GM18909 (cell line): ENCODE data around the gene LILRB3.
"Not testable (repeated sequence)": the region's sequence is repeated elsewhere in the genome, so short reads cannot be mapped to it uniquely, and the experiment has no call there.

ENCODE experiments used
- ATAC-seq: cut with Tn5 transposase; IDR thresholded peaks from one replicate; pipeline ENCODE4 v1.9.1; 2021; ENCODE audit warnings: mild to moderate bottlenecking; ENCODE audit not compliant: unreplicated experiment, poor library complexity

LILRB3 gene

DNA sequence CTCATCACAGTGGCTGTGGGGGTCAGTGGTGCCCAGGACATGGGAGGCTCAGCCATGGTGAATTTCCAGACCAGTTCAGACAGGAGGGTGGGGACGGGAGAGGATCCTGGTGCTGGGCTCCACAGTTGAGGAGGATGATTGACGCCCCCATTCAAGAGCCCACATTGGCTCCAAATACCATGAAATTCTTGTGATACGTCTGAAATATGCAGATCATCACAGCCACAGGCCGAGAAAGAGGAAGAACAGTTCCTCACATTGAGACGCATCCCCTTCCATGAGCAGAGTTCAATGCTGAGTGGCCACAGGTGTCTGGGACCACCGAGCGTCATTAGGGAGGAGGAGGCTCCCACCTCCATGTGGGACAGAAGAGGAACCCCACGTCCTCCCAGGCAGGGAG, 21.0 kb upstream of the LILRB3 start:
- not testable (repeated sequence) for ATAC-seq

DNA sequence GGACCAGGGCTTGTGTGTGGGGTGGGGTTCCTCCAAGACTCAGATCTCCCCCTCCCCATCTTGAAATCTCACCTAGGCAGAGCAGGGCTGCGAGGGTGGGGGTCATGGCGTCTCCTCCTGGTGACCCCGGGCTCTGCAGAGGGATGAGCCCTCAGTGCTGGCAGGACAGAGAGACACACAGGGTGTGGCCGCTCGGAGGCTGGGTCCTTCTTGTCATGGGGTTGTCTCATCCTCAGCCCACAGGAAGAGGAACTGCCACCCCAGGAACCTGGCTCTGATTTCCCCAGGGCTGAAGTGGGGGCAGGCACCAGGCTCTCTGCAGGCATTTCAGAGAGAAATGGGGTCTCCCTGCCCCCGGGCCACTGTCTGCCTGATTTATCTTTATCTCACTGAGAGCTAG, 19.8 kb upstream of the LILRB3 start, which contains the start of gene LILRA6:
LILRA6 (minus strand) TSS at position 145 of the 400 bp plus-strand sequence.
- ATAC-seq: not testable (repeated sequence)

GRCh38 chr19:54242234-54242633, 19.4 kb upstream of the LILRB3 start:
- ATAC-seq: not testable (repeated sequence)

- ATAC-seq: not testable (repeated sequence)
Observed at GRCh38 chr19:54240372-54241336, 17.8 kb upstream of the LILRB3 start.

DNA sequence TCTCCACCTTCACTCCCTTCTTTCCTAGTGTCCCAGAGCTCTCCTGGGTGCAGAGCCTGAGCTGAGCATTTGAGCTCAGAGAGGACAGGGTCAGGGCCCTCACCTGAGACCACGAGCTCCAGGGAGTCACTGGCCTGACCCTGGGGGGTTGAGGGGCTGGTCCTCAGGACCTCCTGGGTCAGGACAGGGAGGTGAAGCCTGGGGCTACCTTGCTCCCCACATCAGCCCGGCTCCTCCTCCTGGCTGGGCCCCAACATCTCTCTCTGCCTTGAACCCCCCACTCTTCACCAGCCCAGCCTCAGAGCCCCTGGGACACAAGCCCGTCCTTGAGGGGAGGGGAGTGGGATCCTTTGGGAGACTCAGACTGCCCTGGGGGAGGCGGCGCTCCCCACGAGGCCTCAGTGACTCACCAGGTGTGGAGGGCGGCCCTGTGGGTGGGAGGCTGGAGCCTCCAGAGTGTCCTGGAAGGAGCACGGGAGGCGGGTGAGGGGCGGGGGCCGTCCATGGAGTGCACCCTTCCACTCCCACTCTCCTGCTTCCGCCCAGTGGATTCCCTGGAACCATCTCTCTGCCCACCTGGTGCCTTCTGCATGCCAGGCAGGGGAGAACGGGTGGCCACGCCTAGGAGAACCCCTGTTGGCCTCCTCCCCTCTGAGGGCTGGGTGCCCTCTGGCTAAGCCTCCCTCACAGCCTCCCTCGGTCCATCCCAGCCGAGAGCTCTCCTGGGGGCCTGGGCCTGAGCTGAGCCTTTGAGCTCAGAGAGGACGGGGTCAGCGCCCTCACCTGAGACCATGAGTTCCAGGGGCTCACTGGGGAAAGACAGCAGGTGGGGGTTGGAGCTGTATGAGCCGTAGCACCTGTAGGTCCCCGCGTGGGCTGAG, 16.9 kb upstream of the LILRB3 start:
- ATAC-seq: not testable (repeated sequence)

DNA sequence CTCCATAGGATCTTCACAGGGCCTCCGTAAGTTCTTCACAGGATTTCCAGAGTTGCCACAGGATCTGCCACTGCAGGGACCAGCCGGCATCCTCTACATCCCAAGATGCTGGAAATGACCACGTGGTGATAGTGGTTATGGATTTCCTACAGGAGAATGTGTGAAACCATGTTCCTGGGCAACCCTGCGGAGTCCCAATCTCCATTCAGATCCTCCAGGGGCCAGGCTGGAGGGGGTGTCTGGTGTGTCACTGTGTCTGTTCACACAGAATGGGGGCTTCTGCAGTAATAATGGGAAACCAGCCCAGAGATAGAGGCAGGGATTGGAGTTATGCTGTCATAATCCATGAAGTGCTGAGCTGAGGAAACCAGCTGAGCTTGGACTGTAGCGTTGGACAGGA, 11.1 kb upstream of the LILRB3 start:
- no peak for ATAC-seq

- ATAC-seq: no peak
Observed at GRCh38 chr19:54231077-54231931, 8.5 kb upstream of the LILRB3 start.

GRCh38 chr19:54230031-54230430, 7.2 kb upstream of the LILRB3 start:
- no peak for ATAC-seq

DNA sequence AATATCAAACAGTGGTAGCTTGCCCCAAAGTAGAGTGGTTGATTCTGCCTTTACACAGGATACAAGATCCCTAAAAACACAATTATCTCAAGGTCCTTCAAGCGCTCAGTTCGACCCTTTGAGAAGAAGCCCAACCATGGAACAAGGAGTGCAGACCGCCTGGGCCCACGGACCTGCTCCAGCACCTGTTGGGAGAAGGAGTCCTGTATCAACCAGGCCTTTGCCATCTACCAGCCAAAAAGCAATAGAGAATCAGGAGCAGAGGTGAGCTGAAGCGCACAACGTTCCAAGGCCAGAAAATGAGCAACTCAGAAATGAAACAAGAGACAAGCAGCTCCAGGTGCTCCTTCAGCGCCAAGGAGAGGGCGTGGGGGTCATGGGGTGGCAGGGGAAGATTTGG, 6.3 kb upstream of the LILRB3 start:
- no peak for ATAC-seq

DNA sequence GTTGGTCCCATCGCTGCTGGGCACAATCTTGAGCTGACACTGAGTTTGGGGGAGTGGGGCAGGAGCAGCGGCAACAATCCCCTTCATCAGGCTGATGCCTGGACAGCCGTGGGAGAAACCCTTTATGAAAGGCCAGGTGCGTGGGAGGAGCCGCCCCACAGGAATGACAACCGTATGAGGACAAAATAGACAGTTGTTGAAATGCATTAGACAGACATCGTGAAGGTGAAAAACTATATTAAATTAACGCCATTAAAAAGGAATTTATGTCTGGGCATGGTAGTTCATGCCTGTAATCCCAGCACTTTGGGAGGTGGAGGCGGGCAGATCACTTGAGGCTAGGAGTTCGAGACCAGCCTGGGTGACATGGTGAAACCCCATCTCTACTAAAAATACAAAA, 1.8 kb upstream of the LILRB3 start:
- ATAC-seq: not testable (repeated sequence)

DNA sequence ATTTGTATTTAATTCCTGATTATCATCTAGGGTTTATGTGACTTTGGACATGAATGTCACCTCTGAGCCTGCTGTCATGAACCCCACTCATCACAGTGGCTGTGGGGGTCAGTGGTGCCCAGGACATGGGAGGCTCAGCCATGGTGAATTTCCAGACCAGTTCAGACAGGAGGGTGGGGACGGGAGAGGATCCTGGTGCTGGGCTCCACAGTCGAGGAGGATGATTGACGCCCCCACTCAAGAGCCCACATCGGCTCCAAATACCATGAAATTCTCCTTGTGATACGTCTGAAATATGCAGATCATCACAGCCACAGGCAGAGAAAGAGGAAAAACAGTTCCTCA, 1.1 kb upstream of the LILRB3 start:
- not testable (repeated sequence) for ATAC-seq

- ATAC-seq: not testable (repeated sequence)
Observed at GRCh38 chr19:54223277-54223936, 600 bp upstream of the LILRB3 start.

DNA sequence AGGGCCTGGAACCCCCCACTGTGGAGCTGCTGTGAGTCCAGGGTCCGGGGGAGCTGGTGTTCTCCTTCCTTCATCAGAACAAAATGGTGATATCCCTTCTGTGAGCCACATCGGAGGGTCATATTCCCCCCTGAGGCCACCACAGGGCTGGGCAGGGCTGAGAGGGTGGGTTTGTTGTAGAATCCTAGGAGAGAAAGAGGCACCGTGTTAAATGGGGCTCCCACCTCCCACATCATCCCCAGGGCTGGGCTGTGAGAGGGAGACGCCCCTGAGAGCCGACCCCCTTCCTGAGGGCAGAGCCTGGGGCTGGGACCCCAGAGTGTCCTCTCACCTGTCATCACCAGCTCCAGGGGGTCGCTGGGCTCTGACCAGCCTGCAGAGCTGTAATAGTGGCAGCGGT, 860 bp downstream of the LILRB3 start:
- not testable (repeated sequence) for ATAC-seq

DNA sequence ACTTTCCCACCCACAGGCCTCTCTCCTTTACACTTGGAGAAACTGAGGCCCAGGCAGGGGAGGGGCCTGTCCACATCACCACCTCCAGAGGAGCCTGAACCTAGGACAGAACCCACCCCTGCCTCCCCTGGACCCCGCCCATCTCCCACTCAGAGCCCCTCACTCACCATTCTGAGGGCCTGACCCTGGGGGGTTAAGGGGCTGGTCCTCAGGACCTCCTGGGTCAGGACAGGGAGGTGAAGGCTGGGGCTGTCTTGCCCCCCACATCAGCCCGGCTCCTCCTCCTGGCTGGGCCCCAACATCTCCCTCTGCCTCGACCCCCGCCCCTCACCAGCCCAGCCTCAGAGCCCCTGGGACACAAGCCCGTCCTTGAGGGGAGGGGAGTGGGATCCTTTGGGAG, 3.1 kb downstream of the LILRB3 start:
- ATAC-seq: not testable (repeated sequence)

GRCh38 chr19:54218960-54219661, 3.7 kb downstream of the LILRB3 start:
- no peak for ATAC-seq

DNA sequence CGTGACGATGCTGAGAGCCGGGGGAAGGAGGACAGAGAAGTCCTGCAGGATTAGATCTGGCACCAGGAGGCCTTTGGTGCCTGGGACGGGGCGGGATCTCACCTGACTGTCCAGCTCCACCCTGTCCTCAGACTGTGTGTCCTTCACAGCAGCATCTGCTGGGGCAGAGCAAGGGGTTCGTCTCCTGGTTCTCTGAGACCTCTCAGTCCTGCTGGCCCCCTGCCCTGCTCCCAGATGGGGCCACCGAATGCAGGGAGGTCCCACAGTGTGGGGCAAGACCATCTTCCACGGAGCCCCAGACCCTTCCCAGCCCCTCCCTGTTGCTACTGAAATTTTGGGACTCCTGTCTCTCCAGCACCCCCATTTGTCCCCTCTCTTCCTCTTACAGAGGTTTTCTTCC, 4.5 kb downstream of the LILRB3 start:
- no peak for ATAC-seq

- not testable (repeated sequence) for ATAC-seq
Observed at GRCh38 chr19:54217517-54218247, 5.1 kb downstream of the LILRB3 start.

DNA sequence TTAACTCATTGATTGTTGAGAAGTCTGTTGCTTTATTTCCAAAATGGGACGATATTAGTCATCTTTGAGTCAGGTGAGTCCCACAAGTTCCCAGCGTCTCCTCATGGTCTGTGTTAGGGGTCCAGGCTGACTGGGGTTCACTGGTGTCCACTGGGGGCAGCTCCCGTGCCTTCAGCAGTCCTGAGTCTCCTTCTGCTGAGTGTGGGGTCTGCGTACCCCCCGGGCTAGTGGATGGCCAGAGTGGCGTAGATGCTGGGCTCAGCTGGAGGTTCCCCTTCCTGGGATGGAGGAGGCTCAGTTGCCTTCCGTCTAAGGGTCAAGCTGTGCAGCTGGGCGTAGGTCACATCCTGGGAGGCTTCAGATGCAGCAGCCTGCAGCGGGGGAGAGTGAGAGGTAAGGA, 5.9 kb downstream of the LILRB3 start:
- no peak for ATAC-seq
